Esophagus squamous epithelium (tissue), 5 donors: ENCODE measurements around the gene B3GALT5. TPM values are rescaled to one million over a fixed set of nuclear protein-coding genes. Genes with fewer than 3 reads are reported as not detected.

Experiments
- DNase-seq: peaks from one replicate; lab custom pipeline; 2025; lab: John Stamatoyannopoulos, UW
- H3K27ac ChIP-seq, 4 donors: fragments of 200-600 bp; sonication (generic); one replicate each; pipeline ENCODE4 v1.5.1; 2016 to 2019; ENCODE audit warnings: mild to moderate bottlenecking in 1 of 4
- H3K27me3 ChIP-seq, 4 donors: fragments of 200-600 bp; sonication (generic); 1 replicate in 3 of 4; 2 replicates in 1 of 4; pipeline versions ENCODE4 v1.5.1 to v1.6.0; 2017 to 2021; ENCODE audit warnings: antibody characterized with exemption in 1 of 4
- H3K36me3 ChIP-seq, 3 donors: fragments of 200-600 bp; sonication (generic); one replicate each; pipeline ENCODE4 v1.5.1; 2016 to 2019
- H3K4me1 ChIP-seq, 3 donors: fragments of 200-600 bp; sonication (generic); one replicate each; pipeline ENCODE4 v1.5.1; 2017 to 2019
- H3K4me3 ChIP-seq, 4 donors: fragments of 200-600 bp; sonication (generic); 1 replicate in 3 of 4; 2 replicates in 1 of 4; pipeline ENCODE4 v1.5.1; 2016 to 2019; ENCODE audit warnings: mild to moderate bottlenecking in 2 of 4, moderate library complexity in 1 of 4
- H3K9me3 ChIP-seq, 3 donors: fragments of 200-600 bp; sonication (generic); one replicate each; pipeline ENCODE4 v1.5.1; 2016 to 2019
- CTCF ChIP-seq, 6 experiments: fragments of 450-650 bp in 4 of 6; fragments of 200-600 bp in 2 of 6; sonication (generic) in 2 of 6; IDR thresholded peaks; one replicate each; pipeline ENCODE4 v1.5.1; 2016 to 2019; ENCODE audit warnings: antibody characterized with exemption in 6 of 6, mild to moderate bottlenecking in 4 of 6, moderate library complexity in 4 of 6
- POLR2A ChIP-seq, 4 donors: fragments of 450-650 bp; IDR thresholded peaks; one replicate each; pipeline ENCODE4 v1.6.1; 2017; ENCODE audit warnings: antibody characterized with exemption in 4 of 4, mild to moderate bottlenecking in 4 of 4, moderate library complexity in 3 of 4
- WGBS, 2 donors: methylation state at CpG; one replicate each; pipeline ENCODE4 v1.1.5; 2018; 5-methylcytosine and 5-hydroxymethylcytosine counted together
- intact Hi-C: fragments of 100-400 bp; cut with DNase I; formaldehyde crosslinking; loops from one replicate; pipeline ENCODE4 v1.15.0; 2022
- total RNA-seq, 4 donors: library from RNA; depleted of rRNA; stranded (reverse); fragments of >200 nt; gene quantifications; one replicate each; pipeline ENCODE4 v1.1.0, GENCODE V29; 2016
- donor health status: DM: yes; HTN: yes; CAD: no.

The B3GALT5 gene
- total RNA-seq, 4 donors from 2014 or later = 0.19 to 2.6 (median 0.64) TPM

- H3K4me1 ChIP-seq = no peaks in the 10 kb centered on the region
- no peak overlapping the region for H3K4me3 ChIP-seq
- peaks cover 0 to 4% (median 0%) of the 10 kb centered on the region in 4 donors for H3K27me3 ChIP-seq
- no peaks in the 10 kb centered on the region for H3K9me3 ChIP-seq
- no peak for TF ChIP-seq POLR2A (IDR thresholded peaks at IDR 0.05)
- TF ChIP-seq CTCF (IDR thresholded peaks at IDR 0.05) = no peak
- no peaks in the 10 kb centered on the region for H3K36me3 ChIP-seq
- no peak overlapping the region for H3K27ac ChIP-seq
- intact Hi-C loops = no loop called here
- DNase-seq = no peak
- WGBS, 2 donors = 66 to 71% methylated on average over 2 of the region's 2 CpGs
These were observed 93.1 kb downstream of the B3GALT5 start for GRCh38 chr21:39705849-39706248.

- no peak for DNase-seq
- TF ChIP-seq POLR2A (IDR thresholded peaks at IDR 0.05) (no peak), CTCF (IDR thresholded peaks at IDR 0.05) (no peak)
- no peaks in the 10 kb centered on the region for H3K4me1 ChIP-seq
- no peaks in the 10 kb centered on the region for H3K9me3 ChIP-seq
- no peak overlapping the region for H3K4me3 ChIP-seq
- intact Hi-C loops = no loop called here
- peaks cover 0 to 11% (median 0%) of the 10 kb centered on the region in 4 donors for H3K27me3 ChIP-seq
- no peaks in the 10 kb centered on the region for H3K36me3 ChIP-seq
- 44 to 54% methylated on average over 1 of the region's 1 CpG for WGBS, 2 donors
- no peak overlapping the region for H3K27ac ChIP-seq
These were observed 94.6 kb downstream of the B3GALT5 start for GRCh38 chr21:39707316-39707715.

- TF ChIP-seq POLR2A (IDR thresholded peaks at IDR 0.05) (no peak), CTCF (IDR thresholded peaks at IDR 0.05) (no peak)
- Histone ChIP-seq H3K27ac (no peak overlapping the region), H3K4me3 (no peak overlapping the region), H3K27me3 (peaks cover 0 to 6% (median 0%) of the 10 kb centered on the region in 4 donors), H3K9me3 (no peaks in the 10 kb centered on the region), H3K4me1 (no peaks in the 10 kb centered on the region), H3K36me3 (no peaks in the 10 kb centered on the region)
- DNase-seq = no peak
- 64 to 78% methylated on average over 2 to 4 of the region's 8 CpGs for WGBS, 2 donors
- intact Hi-C loops = loop anchor here (5.0 kb wide), 1 partner anchor 184 kb away; no protein-coding TSS in a partner anchor
These were observed 98.1 kb downstream of the B3GALT5 start for GRCh38 chr21:39710866-39711265.

- H3K4me1 ChIP-seq = no peaks in the 10 kb centered on the region
- TF ChIP-seq POLR2A (IDR thresholded peaks at IDR 0.05) (no peak), CTCF (IDR thresholded peaks at IDR 0.05) (no peak)
- H3K9me3 ChIP-seq = no peaks in the 10 kb centered on the region
- intact Hi-C loops = loop anchor here (5.0 kb wide), 1 partner anchor 185 kb away; no protein-coding TSS in a partner anchor
- DNase-seq = no peak
- 66 to 88% methylated on average over 6 of the region's 7 CpGs for WGBS, 2 donors
- peaks cover 0 to 6% (median 0%) of the 10 kb centered on the region in 4 donors for H3K27me3 ChIP-seq
- no peaks in the 10 kb centered on the region for H3K36me3 ChIP-seq
- H3K4me3 ChIP-seq = no peak overlapping the region
- H3K27ac ChIP-seq = no peak overlapping the region
These were observed 99.5 kb downstream of the B3GALT5 start for GRCh38 chr21:39712273-39712672.

GRCh38 chr21:39712976-39713375, 100.2 kb downstream of the B3GALT5 start:
- Histone ChIP-seq H3K4me1 (no peaks in the 10 kb centered on the region), H3K27ac (no peak overlapping the region), H3K9me3 (no peaks in the 10 kb centered on the region), H3K4me3 (no peak overlapping the region), H3K27me3 (peaks cover 0 to 6% (median 0%) of the 10 kb centered on the region in 4 donors), H3K36me3 (no peaks in the 10 kb centered on the region)
- 59 to 79% methylated on average over 2 to 3 of the region's 3 CpGs for WGBS, 2 donors
- intact Hi-C loops = loop anchor here (5.0 kb wide), 1 partner anchor 186 kb away; no protein-coding TSS in a partner anchor
- no peak for DNase-seq
- TF ChIP-seq POLR2A (IDR thresholded peaks at IDR 0.05) = no peak
- TF ChIP-seq CTCF (IDR thresholded peaks at IDR 0.05) = no peak
